ENCODE data around the gene HNRNPUL1.

DNA sequence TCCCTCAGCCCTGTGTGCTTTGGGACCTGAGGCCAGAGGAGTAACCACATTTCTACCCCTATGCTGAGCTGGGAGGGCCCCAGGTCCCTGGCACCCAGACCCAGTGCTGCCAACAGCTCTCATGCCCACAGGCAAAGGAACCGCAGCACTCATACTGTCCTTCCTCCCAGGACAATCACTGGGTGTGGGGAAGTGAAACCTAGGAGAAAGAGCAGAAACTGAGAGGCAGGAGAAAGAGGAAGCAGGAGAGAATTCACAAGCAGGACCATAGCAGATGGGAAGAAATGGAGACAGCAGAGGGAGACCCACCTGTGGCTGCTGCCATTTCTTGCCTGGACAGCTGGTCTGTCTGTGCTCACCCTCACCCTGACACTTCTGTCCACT, 64.7 kb downstream of the HNRNPUL1 start:
- TF ChIP-seq CTCF (conservative IDR thresholded peaks at IDR 0.05; ENCODE audit: low read depth, low read length) (no peak), EZH2 (IDR thresholded peaks at IDR 0.05; ENCODE audit: low read length, unreplicated experiment) (no peak)
